Erythroblast (primary cell): ENCODE measurements around the gene APAF1.

ENCODE experiments used
- DNase-seq, 2 experiments: peaks; one replicate each; lab custom pipeline; 2025; lab: John Stamatoyannopoulos, UW
- GATA1 ChIP-seq: IDR thresholded peaks from 2 replicates; pipeline ENCODE4 v1.6.1; 2011; ENCODE audit warnings: low read depth, mild to moderate bottlenecking, control low read depth, low read length, moderate library complexity
- POLR2A ChIP-seq: IDR thresholded peaks from 2 replicates; pipeline ENCODE4 v1.6.1; 2011; ENCODE audit warnings: mild to moderate bottlenecking, low read length

APAF1 gene

DNA sequence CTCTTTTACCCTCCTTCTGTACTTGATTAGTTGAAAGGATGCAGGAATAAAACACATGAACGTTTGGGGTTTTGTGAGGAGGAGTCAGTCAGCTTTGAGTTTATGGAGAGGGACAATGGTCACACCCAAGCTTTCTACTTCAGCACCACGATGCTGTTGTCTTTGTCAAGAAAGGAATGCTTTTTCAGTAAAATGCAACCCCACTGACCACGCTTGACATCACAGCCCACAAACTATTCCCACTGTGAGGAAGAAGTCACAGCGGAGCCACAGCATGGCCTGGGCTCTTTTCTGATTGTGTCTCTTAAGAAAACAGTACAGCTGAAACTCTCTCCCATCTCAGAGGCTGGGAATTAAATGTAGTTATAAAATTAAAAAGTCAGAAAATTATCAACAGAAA is 135.2 kb downstream of the APAF1 start:
- no peak for DNase-seq
- TF ChIP-seq GATA1 (no peak), POLR2A (no peak)

DNA sequence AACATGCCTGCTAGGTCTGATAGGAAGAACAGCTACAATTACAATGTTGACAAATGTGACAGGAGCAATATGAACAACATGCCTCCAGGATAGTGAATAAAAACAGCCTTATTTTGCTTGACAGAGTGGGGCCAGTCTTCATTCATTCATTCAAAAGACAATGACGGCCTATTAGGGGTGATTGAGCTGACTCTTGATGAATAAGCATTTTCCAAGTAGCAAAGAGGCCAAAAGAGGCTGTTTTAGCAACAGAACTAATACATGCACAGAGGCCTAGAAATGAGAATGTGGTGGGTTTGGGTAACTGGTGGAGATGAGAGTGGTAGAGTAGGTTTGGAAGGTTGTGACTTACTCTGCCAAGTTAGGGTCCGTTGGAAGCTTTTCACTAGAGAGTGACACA is 138.3 kb downstream of the APAF1 start:
- no peak for DNase-seq
- TF ChIP-seq POLR2A (no peak), GATA1 (no peak)
